Measurements from ENCODE around the gene MTCL3.

The MTCL3 gene

DNA sequence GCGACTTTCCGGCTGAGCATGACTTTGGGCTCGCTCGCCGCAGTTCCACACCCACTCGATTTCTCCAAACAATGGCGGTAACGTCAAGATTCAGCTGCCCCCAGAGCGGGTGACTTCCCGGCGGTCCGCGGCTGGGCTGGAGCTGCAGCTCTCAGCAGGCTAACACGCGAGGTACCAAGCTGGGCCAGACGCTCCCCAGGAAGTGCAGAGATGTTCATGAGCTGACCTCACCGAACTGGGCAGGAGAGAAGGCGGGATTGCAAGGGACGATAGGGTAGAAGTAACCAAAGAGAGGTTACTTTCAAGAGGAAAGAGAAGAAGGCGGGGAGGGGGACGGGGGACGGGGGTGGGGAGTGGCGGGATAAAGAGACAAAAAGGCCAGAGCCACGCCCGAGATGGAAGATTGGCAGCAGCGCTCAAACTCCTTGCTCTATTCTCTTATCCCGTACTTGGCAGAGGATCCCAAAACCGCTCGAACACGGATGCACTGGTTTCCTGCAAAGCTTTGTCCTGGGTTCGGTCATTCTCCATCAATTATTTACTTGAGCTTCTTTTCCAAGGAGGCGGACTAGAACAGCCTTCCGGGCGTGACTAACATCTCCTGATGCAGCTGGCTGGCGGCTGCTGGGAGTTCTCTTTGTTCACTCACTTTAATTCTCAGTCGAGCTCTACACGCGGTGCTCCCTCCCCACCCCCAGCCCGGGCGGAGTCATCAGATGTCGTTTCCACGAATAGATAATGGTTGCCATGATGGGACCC is at the start of gene MTCL3:
TSS of gene MTCL3 (minus strand) at position 626 of the 759 bp plus-strand sequence.
- no peak within 1 kb of the TSS for H3K27ac ChIP-seq
- TF ChIP-seq, protein P1, sequence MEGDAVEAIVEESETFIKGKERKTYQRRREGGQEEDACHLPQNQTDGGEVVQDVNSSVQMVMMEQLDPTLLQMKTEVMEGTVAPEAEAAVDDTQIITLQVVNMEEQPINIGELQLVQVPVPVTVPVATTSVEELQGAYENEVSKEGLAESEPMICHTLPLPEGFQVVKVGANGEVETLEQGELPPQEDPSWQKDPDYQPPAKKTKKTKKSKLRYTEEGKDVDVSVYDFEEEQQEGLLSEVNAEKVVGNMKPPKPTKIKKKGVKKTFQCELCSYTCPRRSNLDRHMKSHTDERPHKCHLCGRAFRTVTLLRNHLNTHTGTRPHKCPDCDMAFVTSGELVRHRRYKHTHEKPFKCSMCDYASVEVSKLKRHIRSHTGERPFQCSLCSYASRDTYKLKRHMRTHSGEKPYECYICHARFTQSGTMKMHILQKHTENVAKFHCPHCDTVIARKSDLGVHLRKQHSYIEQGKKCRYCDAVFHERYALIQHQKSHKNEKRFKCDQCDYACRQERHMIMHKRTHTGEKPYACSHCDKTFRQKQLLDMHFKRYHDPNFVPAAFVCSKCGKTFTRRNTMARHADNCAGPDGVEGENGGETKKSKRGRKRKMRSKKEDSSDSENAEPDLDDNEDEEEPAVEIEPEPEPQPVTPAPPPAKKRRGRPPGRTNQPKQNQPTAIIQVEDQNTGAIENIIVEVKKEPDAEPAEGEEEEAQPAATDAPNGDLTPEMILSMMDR (conservative IDR thresholded peaks at IDR 0.05; ENCODE audit: low read depth), result no peak
- ChIA-PET CTCF (no interaction called here), POLR2A (ENCODE audit: low non-redundant PET) (no interaction called here)
- no peak for DNase-seq (ENCODE audit: low spot score)

DNA sequence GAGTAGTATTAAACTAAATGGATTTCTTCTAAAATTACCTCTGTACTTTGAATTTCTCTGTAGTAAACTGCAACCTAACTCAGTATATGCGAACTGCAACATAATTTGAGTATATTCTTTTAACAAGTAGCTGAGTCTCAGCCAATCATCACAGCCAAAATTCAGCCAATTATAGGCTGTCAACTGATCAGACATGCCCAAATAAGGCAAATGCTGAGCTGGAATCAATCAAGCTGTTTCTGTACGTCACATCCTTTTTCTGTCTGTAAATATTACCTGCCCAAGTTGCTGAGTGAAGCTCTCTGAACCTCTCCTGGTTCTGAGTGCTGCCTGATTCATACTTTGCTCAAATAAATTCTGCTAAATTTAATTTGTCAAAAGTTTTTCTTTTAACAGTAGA is 48.3 kb upstream of the MTCL3 start:
- DNase-seq (ENCODE audit: low spot score), result no peak
- TF ChIP-seq, protein P1 (conservative IDR thresholded peaks at IDR 0.05; ENCODE audit: low read depth), result no peak
- ChIA-PET POLR2A (ENCODE audit: low non-redundant PET) (no interaction called here), CTCF (no interaction called here)
- H3K27ac ChIP-seq, result no peak overlapping the region

GRCh38 chr6:127566651-127567050 is 47.5 kb upstream of the MTCL3 start:
- H3K27ac ChIP-seq, result no peak overlapping the region
- ChIA-PET POLR2A (ENCODE audit: low non-redundant PET) (no interaction called here), CTCF (interaction anchor here (0.5 kb wide), 1 partner anchor 149 kb away, joined by 4 read pairs; no protein-coding TSS in a partner anchor)
- no peak for DNase-seq (ENCODE audit: low spot score)
- TF ChIP-seq, protein P1 (conservative IDR thresholded peaks at IDR 0.05; ENCODE audit: low read depth), result no peak

GRCh38 chr6:127566119-127566518 is 47.0 kb upstream of the MTCL3 start:
- no peak overlapping the region for H3K27ac ChIP-seq
- no peak for DNase-seq (ENCODE audit: low spot score)
- TF ChIP-seq, protein P1 (conservative IDR thresholded peaks at IDR 0.05; ENCODE audit: low read depth), result no peak
- ChIA-PET CTCF (interaction anchor here (0.5 kb wide), 1 partner anchor 150 kb away, joined by 4 read pairs; no protein-coding TSS in a partner anchor), POLR2A (ENCODE audit: low non-redundant PET) (no interaction called here)

DNA sequence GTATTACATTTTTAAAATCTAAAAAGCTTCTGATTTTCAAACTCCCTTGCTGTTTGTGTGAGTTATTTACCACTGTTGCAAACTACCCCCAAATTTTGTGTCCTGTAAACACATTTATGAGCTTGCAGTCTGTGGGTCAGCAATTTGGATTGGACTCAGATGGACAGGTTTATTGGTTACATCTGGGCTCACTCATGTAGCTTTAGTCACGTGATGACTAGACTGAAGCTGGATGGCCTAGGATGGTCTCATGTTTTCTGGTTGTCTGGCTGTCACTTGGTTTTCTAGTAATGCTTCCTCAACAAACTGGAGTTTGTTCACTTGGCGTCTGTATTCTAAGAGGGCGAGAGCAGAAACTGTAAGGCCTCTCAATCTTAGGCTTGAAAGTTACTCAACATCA is 45.6 kb upstream of the MTCL3 start:
- CTCF ChIA-PET, result no interaction called here
- no peak for DNase-seq (ENCODE audit: low spot score)
- POLR2A ChIA-PET (ENCODE audit: low non-redundant PET), result no interaction called here
- TF ChIP-seq, protein P1 (conservative IDR thresholded peaks at IDR 0.05; ENCODE audit: low read depth), result no peak
- H3K27ac ChIP-seq, result no peak overlapping the region

DNA sequence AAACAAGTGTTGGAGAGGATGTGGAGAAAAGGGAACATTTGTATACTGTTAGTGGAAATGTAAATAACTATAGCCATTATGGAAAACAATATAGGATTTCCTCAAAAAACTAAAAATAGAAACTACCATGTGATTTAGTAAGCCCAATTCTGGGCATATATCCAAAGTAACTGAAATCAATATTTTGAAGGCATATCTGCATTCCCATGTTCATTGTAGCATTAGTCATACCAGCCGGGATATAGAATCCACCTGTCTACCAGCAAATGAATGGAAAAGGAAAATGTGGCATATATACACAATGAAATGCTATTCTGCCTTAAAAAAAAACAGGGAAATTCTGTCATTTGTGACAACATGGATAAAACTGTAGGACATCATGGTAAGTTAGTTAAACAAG is 42.5 kb upstream of the MTCL3 start:
- TF ChIP-seq, protein P1 (conservative IDR thresholded peaks at IDR 0.05; ENCODE audit: low read depth), result no peak
- no peak overlapping the region for H3K27ac ChIP-seq
- ChIA-PET POLR2A (ENCODE audit: low non-redundant PET) (no interaction called here), CTCF (no interaction called here)
- no peak for DNase-seq (ENCODE audit: low spot score)

Measured in RWPE1 (cell line).